ENCODE data around the gene NFIC. TPM values are rescaled to one million over a fixed set of nuclear protein-coding genes. Genes with fewer than 3 reads are reported as not detected.
"Not testable (repeated sequence)": the region's sequence is repeated elsewhere in the genome, so short reads cannot be mapped to it uniquely, and the experiment has no call there.

NFIC gene
- total and polyA plus RNA-seq, 4 donors = 40.4 to 208 (median 49.8) TPM

- DNase-seq = peak; percentile 70 to 81 (median 80)
- H3K4me3 ChIP-seq = no peak overlapping the region
- no peak for TF ChIP-seq CTCF (IDR thresholded peaks at IDR 0.05; ENCODE audit: control extremely low read depth, extremely low read depth)
- H3K27me3 ChIP-seq (ENCODE audit: control insufficient read depth in 3 of 3, insufficient read depth in 3 of 3, low read length in 2 of 3) = peaks cover 0 to 4% (median 0%) of the 10 kb centered on the region in 3 donors
- WGBS, 2 donors = 44 to 70% methylated on average over 30 to 32 of the region's 32 CpGs
- ATAC-seq (ENCODE audit: insufficient read depth, low FRiP score) = peak; percentile 54
- no peak overlapping the region for H3K9ac ChIP-seq (ENCODE audit: insufficient read depth in 1 of 2, low read length in 2 of 2)
- peak overlapping the region; percentile 90 to 91 for H3K27ac ChIP-seq (ENCODE audit: low read depth in 1 of 2, low read length in 1 of 2)
- H3K9me3 ChIP-seq (ENCODE audit: control insufficient read depth in 4 of 4, insufficient read depth in 3 of 4, low read length in 3 of 4) = no peaks in the 10 kb centered on the region
- H3K36me3 ChIP-seq (ENCODE audit: control insufficient read depth in 4 of 4, insufficient read depth in 4 of 4, low read length in 4 of 4) = peaks cover 0 to 9% (median 1%) of the 10 kb centered on the region in 4 donors
- H3K4me1 ChIP-seq (ENCODE audit: control insufficient read depth in 5 of 5, insufficient read depth in 5 of 5, low read length in 5 of 5) = peaks cover 6 to 25% (median 13%) of the 10 kb centered on the region in 5 donors
Observed at GRCh38 chr19:3375221-3376090, 9.1 kb downstream of the NFIC start.

GRCh38 chr19:3376091-3376455 is 9.7 kb downstream of the NFIC start:
- not testable (repeated sequence) for H3K4me3 ChIP-seq

GRCh38 chr19:3378352-3379150 is 12.2 kb downstream of the NFIC start:
- H3K27me3 ChIP-seq (ENCODE audit: control insufficient read depth in 3 of 3, insufficient read depth in 3 of 3, low read length in 2 of 3) = no peaks in the 10 kb centered on the region
- ATAC-seq (ENCODE audit: insufficient read depth, low FRiP score) (no peak), DNase-seq (no peak)
- no peaks in the 10 kb centered on the region for H3K9me3 ChIP-seq (ENCODE audit: control insufficient read depth in 4 of 4, insufficient read depth in 3 of 4, low read length in 3 of 4)
- WGBS, 2 donors = 71 to 73% methylated on average over 11 of the region's 11 CpGs
- H3K4me3 ChIP-seq = no peak overlapping the region
- peaks cover 0 to 28% (median 4%) of the 10 kb centered on the region in 4 donors for H3K36me3 ChIP-seq (ENCODE audit: control insufficient read depth in 4 of 4, insufficient read depth in 4 of 4, low read length in 4 of 4)
- TF ChIP-seq CTCF (IDR thresholded peaks at IDR 0.05; ENCODE audit: control extremely low read depth, extremely low read depth) = no peak
- H3K4me1 ChIP-seq (ENCODE audit: control insufficient read depth in 5 of 5, insufficient read depth in 5 of 5, low read length in 5 of 5) = peaks cover 6 to 27% (median 15%) of the 10 kb centered on the region in 5 donors
- H3K27ac ChIP-seq (ENCODE audit: low read depth in 1 of 2, low read length in 1 of 2) = no peak overlapping the region
- H3K9ac ChIP-seq (ENCODE audit: insufficient read depth in 1 of 2, low read length in 2 of 2) = no peak overlapping the region

More at GRCh38 chr19:3376091-3376455, 9.7 kb downstream of the NFIC start:
- H3K36me3 ChIP-seq (ENCODE audit: control insufficient read depth in 4 of 4, insufficient read depth in 4 of 4, low read length in 4 of 4); DNase-seq; ATAC-seq (ENCODE audit: insufficient read depth, low FRiP score); H3K9ac ChIP-seq (ENCODE audit: insufficient read depth in 1 of 2, low read length in 2 of 2); H3K27me3 ChIP-seq (ENCODE audit: control insufficient read depth in 3 of 3, insufficient read depth in 3 of 3, low read length in 2 of 3); H3K9me3 ChIP-seq (ENCODE audit: control insufficient read depth in 4 of 4, insufficient read depth in 3 of 4, low read length in 3 of 4): not testable (repeated sequence)
- peaks cover 5 to 20% (median 13%) of the 10 kb centered on the region in 5 donors for H3K4me1 ChIP-seq (ENCODE audit: control insufficient read depth in 5 of 5, insufficient read depth in 5 of 5, low read length in 5 of 5)
- WGBS, 2 donors = 75 to 92% methylated on average over 12 of the region's 12 CpGs
- peak overlapping the region; percentile 90 to 91 for H3K27ac ChIP-seq (ENCODE audit: low read depth in 1 of 2, low read length in 1 of 2)

GRCh38 chr19:3380829-3381228 is 14.4 kb downstream of the NFIC start:
- H3K4me3 ChIP-seq = no peak overlapping the region
- ATAC-seq (ENCODE audit: insufficient read depth, low FRiP score) (no peak), DNase-seq (no peak)
- H3K9ac ChIP-seq (ENCODE audit: insufficient read depth in 1 of 2, low read length in 2 of 2) = no peak overlapping the region
- 96% methylated on average over 11 of the region's 11 CpGs for WGBS, 2 donors
- H3K36me3 ChIP-seq (ENCODE audit: control insufficient read depth in 4 of 4, insufficient read depth in 4 of 4, low read length in 4 of 4) = peaks cover 0 to 29% (median 4%) of the 10 kb centered on the region in 4 donors
- H3K9me3 ChIP-seq (ENCODE audit: control insufficient read depth in 4 of 4, insufficient read depth in 3 of 4, low read length in 3 of 4) = no peaks in the 10 kb centered on the region
- no peak for TF ChIP-seq CTCF (IDR thresholded peaks at IDR 0.05; ENCODE audit: control extremely low read depth, extremely low read depth)
- no peaks in the 10 kb centered on the region for H3K27me3 ChIP-seq (ENCODE audit: control insufficient read depth in 3 of 3, insufficient read depth in 3 of 3, low read length in 2 of 3)
- no peak overlapping the region for H3K27ac ChIP-seq (ENCODE audit: low read depth in 1 of 2, low read length in 1 of 2)
- peaks cover 0 to 20% (median 10%) of the 10 kb centered on the region in 5 donors for H3K4me1 ChIP-seq (ENCODE audit: control insufficient read depth in 5 of 5, insufficient read depth in 5 of 5, low read length in 5 of 5)
